Embryonic facial prominence (tissue), 1 donor: ENCODE results near the gene UBR1.
"Not testable (repeated sequence)": the region's sequence is repeated elsewhere in the genome, so short reads cannot be mapped to it uniquely, and the experiment has no call there.

Experiments used
- DNase-seq: peaks from one replicate; pipeline ENCODE4 v3.0.0-alpha.2; 2016; ENCODE audit errors: extremely low spot score

Gene UBR1

GRCh38 chr15:43056696-43057095 lies 49.1 kb downstream of the UBR1 start:
- no peak for DNase-seq

GRCh38 chr15:43052860-43053259 lies 53.0 kb downstream of the UBR1 start:
- DNase-seq, result no peak

DNA sequence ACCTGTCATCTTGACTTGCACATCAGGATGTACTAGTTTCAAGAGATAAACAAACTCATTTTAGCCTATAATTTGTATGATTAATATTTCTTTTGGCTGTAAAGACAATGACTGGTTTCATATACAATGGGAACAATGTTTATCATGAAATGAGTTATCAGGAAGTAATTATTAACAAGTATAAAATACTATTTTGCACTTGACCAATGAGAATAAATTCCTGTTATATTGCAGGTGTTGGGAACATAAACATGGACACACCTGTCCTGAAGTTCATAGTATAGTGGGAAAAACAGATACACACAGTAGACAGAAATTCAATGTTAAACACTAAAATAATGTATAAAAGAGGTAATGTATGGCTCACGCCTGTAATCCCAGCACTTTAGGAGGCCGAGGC lies 56.9 kb downstream of the UBR1 start:
- DNase-seq, result no peak

DNA sequence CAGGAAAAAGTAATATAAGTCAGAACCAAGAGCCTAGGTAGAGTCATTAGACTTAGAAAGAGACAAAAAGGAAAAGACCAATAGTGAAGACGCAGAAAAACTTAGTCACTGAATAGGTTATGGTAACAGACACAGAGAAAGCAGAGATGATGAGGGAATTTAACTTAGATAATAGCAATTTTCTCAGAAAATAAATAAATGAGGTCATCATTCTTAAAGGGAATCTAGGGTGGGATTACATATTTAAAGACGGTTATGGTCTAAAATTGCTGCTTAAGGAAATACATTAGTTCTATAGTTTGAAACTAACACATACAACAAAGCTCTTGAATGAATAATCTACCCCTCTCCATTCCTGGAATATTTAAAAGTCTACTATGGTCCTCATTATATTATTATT lies 59.4 kb downstream of the UBR1 start:
- DNase-seq, result no peak

GRCh38 chr15:43042885-43043284 lies 63.0 kb downstream of the UBR1 start:
- DNase-seq, result no peak

DNA sequence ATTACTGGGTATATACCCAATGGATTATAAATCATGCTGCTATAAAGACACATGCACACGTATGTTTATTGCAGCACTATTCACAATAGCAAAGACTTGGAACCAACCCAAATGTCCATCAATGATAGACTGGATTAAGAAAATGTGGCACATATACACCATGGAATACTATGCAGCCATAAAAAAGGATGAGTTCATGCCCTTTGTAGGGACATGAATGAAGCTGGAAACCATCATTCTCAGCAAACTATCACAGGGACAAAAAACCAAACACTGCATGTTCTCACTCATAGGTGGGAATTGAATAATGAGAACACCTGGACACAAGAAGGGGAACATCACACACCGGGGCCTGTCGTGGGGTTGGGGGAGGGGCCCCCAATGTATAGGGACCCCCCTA lies 64.8 kb downstream of the UBR1 start:
- not testable (repeated sequence) for DNase-seq

- DNase-seq, result not testable (repeated sequence)
These were observed 70.6 kb downstream of the UBR1 start for GRCh38 chr15:43035240-43035639.

GRCh38 chr15:43029476-43029875 lies 76.4 kb downstream of the UBR1 start:
- no peak for DNase-seq

- DNase-seq, result no peak
These were observed 80.7 kb downstream of the UBR1 start for GRCh38 chr15:43025150-43025549.

GRCh38 chr15:43014671-43015070 lies 91.2 kb downstream of the UBR1 start:
- DNase-seq, result not testable (repeated sequence)

GRCh38 chr15:43009206-43009605 lies 96.6 kb downstream of the UBR1 start:
- no peak for DNase-seq

- DNase-seq, result no peak
These were observed 97.7 kb downstream of the UBR1 start for GRCh38 chr15:43008150-43008549.

DNA sequence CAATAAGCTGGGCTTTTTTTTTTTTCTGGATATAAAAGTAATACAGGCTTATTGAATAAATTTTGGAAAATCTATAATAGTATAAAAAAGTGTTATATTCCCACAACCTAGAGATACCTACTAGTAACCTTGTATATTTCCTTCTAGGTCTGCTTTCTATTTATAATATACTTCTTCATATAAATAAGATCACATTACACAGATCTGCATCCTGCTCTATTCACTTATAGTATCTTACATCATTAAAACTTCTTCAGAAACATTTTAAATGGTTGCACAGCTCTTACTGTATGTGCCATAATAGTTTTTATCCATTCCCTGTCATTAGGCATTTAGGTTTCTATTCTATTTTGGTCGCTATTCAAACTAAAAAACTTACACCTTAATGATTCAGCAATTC lies 98.3 kb downstream of the UBR1 start:
- DNase-seq, result no peak

- no peak for DNase-seq
These were observed 98.8 kb downstream of the UBR1 start for GRCh38 chr15:43006991-43007390.

GRCh38 chr15:43004886-43005595 lies 100.8 kb downstream of the UBR1 start:
- not testable (repeated sequence) for DNase-seq

GRCh38 chr15:42999201-42999779 lies 106.5 kb downstream of the UBR1 start:
- DNase-seq, result no peak

GRCh38 chr15:42996871-42997270 lies 109.0 kb downstream of the UBR1 start:
- DNase-seq, result no peak

- no peak for DNase-seq
These were observed 111.3 kb downstream of the UBR1 start for GRCh38 chr15:42994546-42994945.

- DNase-seq, result no peak
These were observed 113.2 kb downstream of the UBR1 start for GRCh38 chr15:42992626-42993025.

DNA sequence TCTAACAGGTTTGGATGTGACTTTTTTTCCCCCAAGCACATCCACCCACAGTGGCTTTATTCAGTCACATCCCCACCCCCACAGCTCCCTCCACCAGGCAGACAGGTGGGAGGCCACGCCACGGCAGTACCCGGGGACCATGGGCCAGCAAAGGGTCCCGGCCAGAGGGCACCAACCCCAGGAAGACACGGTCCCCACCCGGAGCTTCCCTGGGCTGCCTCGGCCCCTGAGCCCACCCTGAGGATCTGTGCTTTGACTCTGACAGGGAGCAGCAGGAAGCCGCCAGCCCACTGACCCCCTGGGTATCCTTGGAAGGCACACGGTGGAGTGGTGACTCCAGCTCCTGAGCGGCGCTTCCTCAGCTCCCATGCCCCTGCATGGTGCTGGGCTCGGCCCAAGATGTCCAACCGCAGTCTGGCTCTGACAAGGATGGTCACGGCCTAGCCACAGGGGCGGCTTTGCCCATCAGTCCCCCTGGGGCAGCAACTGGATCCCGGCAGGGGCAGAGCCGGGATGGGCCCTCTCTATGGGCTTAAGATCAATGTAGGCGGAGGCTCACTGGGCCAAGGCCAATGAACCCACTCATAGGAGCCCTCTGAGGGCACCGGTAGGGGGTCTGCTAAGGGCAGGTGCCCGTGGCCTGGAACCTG lies 119.0 kb downstream of the UBR1 start:
- DNase-seq, result no peak

DNA sequence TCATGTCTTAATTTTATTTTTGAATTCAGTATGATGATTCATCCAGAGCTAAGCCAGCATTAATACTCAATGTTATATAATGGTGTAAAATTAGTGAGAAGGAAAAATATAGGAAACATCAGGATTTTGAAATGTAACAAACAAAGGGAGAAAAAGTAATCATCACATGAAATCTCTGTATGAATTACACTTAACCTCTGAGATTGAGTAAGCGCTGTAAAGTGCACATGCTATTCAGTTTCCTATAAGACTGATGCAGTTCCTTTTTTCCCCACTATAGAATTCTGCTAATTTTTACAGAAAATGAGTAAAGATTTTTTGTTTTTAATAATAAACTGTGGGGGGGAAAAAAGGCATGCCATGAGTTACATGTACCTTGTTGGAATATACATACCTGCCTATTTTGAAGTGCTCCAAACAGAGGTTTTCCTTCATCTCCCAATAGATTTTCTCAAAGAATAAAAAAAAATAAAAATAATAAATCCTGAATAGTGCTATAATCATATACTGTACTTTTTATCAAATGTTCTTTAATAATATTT lies 121.3 kb downstream of the UBR1 start:
- no peak for DNase-seq

DNA sequence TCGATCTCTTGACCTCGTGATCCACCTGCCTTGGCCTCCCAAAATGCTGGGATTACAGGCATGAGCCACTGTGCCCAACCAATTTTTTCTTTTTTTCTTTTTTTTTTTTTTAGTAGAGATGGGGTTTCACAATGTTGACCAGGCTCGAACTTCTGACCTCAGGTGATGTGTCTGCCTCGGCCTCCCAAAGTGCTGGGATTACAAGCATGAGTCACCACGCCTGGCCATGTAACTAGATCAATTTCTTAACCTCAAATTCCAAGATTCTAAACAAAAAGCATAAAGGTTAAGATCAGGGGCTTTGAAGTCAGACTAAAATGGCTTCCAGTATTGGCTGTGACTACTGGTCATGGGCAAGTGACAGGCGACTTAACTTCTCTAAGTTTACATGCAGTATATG lies 126.7 kb downstream of the UBR1 start:
- DNase-seq, result not testable (repeated sequence)
